Keratinocyte (primary cell): ENCODE data around the gene TMCC1. TPM values are rescaled to one million over a fixed set of nuclear protein-coding genes. Genes with fewer than 3 reads are reported as not detected.

Experiments
- DNase-seq: peaks from one replicate; pipeline ENCODE4 v3.0.0-alpha.2; 2011; ENCODE audit warnings: low read depth, missing footprints, low spot score
- FAIRE-seq: peaks from 2 replicates; lab custom pipeline; 2011; peaks lifted over from hg19 to GRCh38; lab: Jason Lieb, UNC
- H2AFZ ChIP-seq: 2 replicates; pipeline ENCODE4 v1.6.0; 2012; ENCODE audit warnings: low read length, control low read depth, inconsistent platforms; ENCODE audit not compliant: control insufficient read depth
- H3K27ac ChIP-seq: 2 replicates; pipeline ENCODE4 v1.5.1; 2011; ENCODE audit warnings: low read length; ENCODE audit not compliant: control insufficient read depth, insufficient read depth
- H3K27me3 ChIP-seq: 3 replicates; pipeline ENCODE4 v1.6.0; 2011; ENCODE audit warnings: low read length; ENCODE audit not compliant: control insufficient read depth, insufficient read depth; ENCODE audit errors: extremely low read depth
- H3K36me3 ChIP-seq, 2 experiments: 2 replicates in 1 of 2; 3 replicates in 1 of 2; pipeline ENCODE4 v1.5.1; 2011; ENCODE audit warnings: low read length in 2 of 2, mild to moderate bottlenecking in 1 of 2; ENCODE audit not compliant: control insufficient read depth in 2 of 2, insufficient read depth in 2 of 2; ENCODE audit errors: extremely low read depth in 1 of 2
- H3K4me1 ChIP-seq: 3 replicates; pipeline ENCODE4 v1.5.1; 2011; ENCODE audit warnings: low read length; ENCODE audit not compliant: control insufficient read depth, insufficient read depth; ENCODE audit errors: extremely low read depth
- H3K4me2 ChIP-seq: 3 replicates; pipeline ENCODE4 v1.6.0; 2011; ENCODE audit warnings: low read depth, low read length; ENCODE audit not compliant: control insufficient read depth, insufficient read depth; ENCODE audit errors: extremely low read depth
- H3K4me3 ChIP-seq, 3 experiments: fragments of 200-600 bp in 1 of 3; sonication (generic) in 1 of 3; 2 replicates in 2 of 3; 3 replicates in 1 of 3; pipeline ENCODE4 v1.5.1; 2011 to 2016; ENCODE audit warnings: low read length in 3 of 3, mild to moderate bottlenecking in 3 of 3, control low read depth in 2 of 3, inconsistent platforms in 1 of 3, low read depth in 1 of 3, mixed read lengths in 1 of 3, mixed run types in 1 of 3, moderate library complexity in 1 of 3; ENCODE audit not compliant: control insufficient read depth in 2 of 3, insufficient read depth in 2 of 3; ENCODE audit errors: extremely low read depth in 1 of 3
- H3K79me2 ChIP-seq: 2 replicates; pipeline ENCODE4 v1.6.0; 2012; ENCODE audit warnings: low read length; ENCODE audit not compliant: control insufficient read depth, insufficient read depth
- H3K9ac ChIP-seq: 3 replicates; pipeline ENCODE4 v1.6.0; 2011; ENCODE audit warnings: low read length; ENCODE audit not compliant: control insufficient read depth, insufficient read depth; ENCODE audit errors: extremely low read depth
- H3K9me1 ChIP-seq: 3 replicates; pipeline ENCODE4 v1.6.0; 2011; ENCODE audit warnings: low read length; ENCODE audit not compliant: control insufficient read depth, insufficient read depth; ENCODE audit errors: extremely low read depth
- H3K9me3 ChIP-seq: 2 replicates; pipeline ENCODE4 v1.5.1; 2012; ENCODE audit warnings: low read depth, low read length; ENCODE audit not compliant: control insufficient read depth
- H4K20me1 ChIP-seq: 3 replicates; pipeline ENCODE4 v1.6.0; 2011; ENCODE audit warnings: low read length; ENCODE audit not compliant: control insufficient read depth, insufficient read depth; ENCODE audit errors: extremely low read depth
- EZH2 ChIP-seq: IDR thresholded peaks from one replicate; pipeline ENCODE4 v1.6.1; 2012; ENCODE audit warnings: inconsistent platforms, mild to moderate bottlenecking, low read length, moderate library complexity
- dilution Hi-C: fragments of 300-500 bp; cut with MboI; formaldehyde crosslinking; loops from one replicate; pipeline ENCODE4 v1.7.0; 2020; ENCODE audit warnings: low sequenced_read_pairs; ENCODE audit not compliant: extremely low pct_ligation_motif_present
- polyA plus RNA-seq, 5 experiments: library from polyadenylated mRNA; depleted of rRNA in 3 of 5; stranded (reverse) in 3 of 5; stranded (forward) in 1 of 5; unstranded in 1 of 5; fragments of >200 nt; gene quantifications; 1 replicate in 1 of 5; 2 replicates in 3 of 5; 3 replicates in 1 of 5; pipeline versions ENCODE4 v1.2.1 to v1.2.3, GENCODE V29; 2011 to 2012; ENCODE audit warnings: missing spikeins in 2 of 5, low read depth in 1 of 5, low replicate concordance in 1 of 5
- TF ChIP-seq, protein P1 (sequence below), 3 experiments: IDR thresholded peaks in 1 of 3; conservative IDR thresholded peaks in 1 of 3; optimal IDR thresholded peaks in 1 of 3; 2 replicates in 2 of 3; 3 replicates in 1 of 3; pipeline versions ENCODE3 to v1.5.1; 2011; ENCODE audit warnings: low read length in 3 of 3, mild to moderate bottlenecking in 3 of 3, moderate library complexity in 2 of 3, control low read depth in 1 of 3, inconsistent platforms in 1 of 3; ENCODE audit not compliant: insufficient read depth in 2 of 3; ENCODE audit errors: extremely low read depth in 1 of 3

TMCC1 gene
- polyA plus RNA-seq, 1 donor (not counting 4 experiments of a cell fraction or from before 2014, with no cell fraction given), result 27.7 TPM

DNA sequence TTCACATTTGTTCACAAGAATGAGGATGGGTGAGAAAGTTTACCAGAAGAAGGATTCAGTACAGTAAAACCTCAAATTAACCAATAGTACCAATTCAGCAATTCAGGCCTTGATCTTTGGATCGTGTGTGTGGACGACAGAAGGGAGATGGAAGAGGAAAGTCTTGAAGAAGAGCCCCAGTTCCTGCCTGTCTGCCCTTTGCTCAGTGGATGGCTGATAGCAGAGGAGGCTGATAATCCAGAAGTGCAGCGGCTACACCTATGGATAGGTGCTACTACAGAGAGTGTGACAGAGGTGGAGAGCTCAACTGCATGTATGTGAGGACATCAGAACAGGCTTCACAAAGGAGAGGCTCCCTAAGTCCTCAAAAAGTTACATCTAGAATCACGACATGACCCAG, 257.9 kb downstream of the TMCC1 start:
- no peak for DNase-seq
- TF ChIP-seq EZH2, result no peak
- TF ChIP-seq, protein P1, sequence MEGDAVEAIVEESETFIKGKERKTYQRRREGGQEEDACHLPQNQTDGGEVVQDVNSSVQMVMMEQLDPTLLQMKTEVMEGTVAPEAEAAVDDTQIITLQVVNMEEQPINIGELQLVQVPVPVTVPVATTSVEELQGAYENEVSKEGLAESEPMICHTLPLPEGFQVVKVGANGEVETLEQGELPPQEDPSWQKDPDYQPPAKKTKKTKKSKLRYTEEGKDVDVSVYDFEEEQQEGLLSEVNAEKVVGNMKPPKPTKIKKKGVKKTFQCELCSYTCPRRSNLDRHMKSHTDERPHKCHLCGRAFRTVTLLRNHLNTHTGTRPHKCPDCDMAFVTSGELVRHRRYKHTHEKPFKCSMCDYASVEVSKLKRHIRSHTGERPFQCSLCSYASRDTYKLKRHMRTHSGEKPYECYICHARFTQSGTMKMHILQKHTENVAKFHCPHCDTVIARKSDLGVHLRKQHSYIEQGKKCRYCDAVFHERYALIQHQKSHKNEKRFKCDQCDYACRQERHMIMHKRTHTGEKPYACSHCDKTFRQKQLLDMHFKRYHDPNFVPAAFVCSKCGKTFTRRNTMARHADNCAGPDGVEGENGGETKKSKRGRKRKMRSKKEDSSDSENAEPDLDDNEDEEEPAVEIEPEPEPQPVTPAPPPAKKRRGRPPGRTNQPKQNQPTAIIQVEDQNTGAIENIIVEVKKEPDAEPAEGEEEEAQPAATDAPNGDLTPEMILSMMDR (optimal IDR thresholded peaks at IDR 0.05 in 1 of 3, IDR thresholded peaks at IDR 0.05 in 1 of 3, conservative IDR thresholded peaks at IDR 0.05 in 1 of 3; ENCODE audit: extremely low read depth in 1 of 3, insufficient read depth in 2 of 3, low read length in 3 of 3), result no peak
- Histone ChIP-seq H3K9ac (no peak overlapping the region), H3K27ac (no peak overlapping the region), H3K79me2 (no peaks in the 10 kb centered on the region), H3K9me3 (no peaks in the 10 kb centered on the region), H3K9me1 (no peaks in the 10 kb centered on the region), H2AFZ (no peak overlapping the region), H3K27me3 (no peaks in the 10 kb centered on the region), H3K36me3 (no peaks in the 10 kb centered on the region), H4K20me1 (no peaks in the 10 kb centered on the region), H3K4me2 (no peak overlapping the region), H3K4me3 (no peak overlapping the region), H3K4me1 (no peaks in the 10 kb centered on the region)
- dilution Hi-C loops, result no loop called here
- FAIRE-seq, result no peak

DNA sequence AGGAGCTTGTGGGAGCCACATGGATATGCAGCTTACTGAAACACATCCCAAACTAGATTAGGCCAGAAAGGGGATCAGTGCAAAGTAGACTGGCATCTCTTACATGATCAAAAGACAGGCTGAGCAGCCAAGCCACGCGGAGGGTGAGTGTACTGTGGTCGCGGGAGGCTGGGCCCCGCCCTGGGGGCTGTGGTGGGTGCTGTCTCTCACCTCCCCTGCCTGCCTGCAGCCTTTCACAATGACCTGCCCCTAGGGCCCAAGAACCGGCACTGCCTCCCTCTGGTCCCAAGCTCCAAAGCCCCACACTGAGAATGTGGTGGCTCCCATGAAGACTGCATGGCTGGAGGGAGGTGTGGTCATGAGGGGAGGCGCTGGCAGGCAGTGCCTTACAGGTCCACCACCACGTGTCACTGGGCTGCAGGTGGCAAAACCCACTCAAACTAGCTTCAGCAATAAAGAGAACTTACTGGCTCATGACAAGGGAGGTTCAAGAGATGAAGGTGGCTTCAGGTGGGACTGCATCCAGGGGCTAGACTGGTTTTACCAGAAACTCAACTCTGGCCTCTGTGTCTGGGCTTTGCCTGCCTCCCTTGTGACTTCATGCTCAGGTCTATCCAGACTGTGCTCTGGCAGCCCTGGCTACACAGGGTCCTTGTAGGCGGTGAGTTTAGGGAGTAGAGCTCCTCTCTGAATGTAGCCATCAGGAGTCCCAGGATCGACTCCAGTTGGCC, 259.6 kb downstream of the TMCC1 start:
- Histone ChIP-seq H3K9me1 (no peaks in the 10 kb centered on the region), H4K20me1 (no peaks in the 10 kb centered on the region), H2AFZ (no peak overlapping the region), H3K4me2 (no peak overlapping the region), H3K27me3 (no peaks in the 10 kb centered on the region), H3K79me2 (no peaks in the 10 kb centered on the region), H3K27ac (no peak overlapping the region), H3K36me3 (no peaks in the 10 kb centered on the region), H3K4me1 (no peaks in the 10 kb centered on the region), H3K9me3 (no peaks in the 10 kb centered on the region), H3K9ac (no peak overlapping the region), H3K4me3 (no peak overlapping the region)
- dilution Hi-C loops, result no loop called here
- DNase-seq (no peak), FAIRE-seq (no peak)
- TF ChIP-seq, protein P1 (optimal IDR thresholded peaks at IDR 0.05 in 1 of 3, IDR thresholded peaks at IDR 0.05 in 1 of 3, conservative IDR thresholded peaks at IDR 0.05 in 1 of 3; ENCODE audit: extremely low read depth in 1 of 3, insufficient read depth in 2 of 3, low read length in 3 of 3), result no peak
- no peak for TF ChIP-seq EZH2
